HUDEP-2 (cell line): ENCODE data around the gene POU2F3.

ENCODE experiments used
- DNase-seq, 76 experiments: peaks; one replicate each; lab custom pipeline; 2025; ENCODE audit not compliant: unreplicated experiment in 76 of 76; lab: John Stamatoyannopoulos, UW

The POU2F3 gene

GRCh38 chr11:120335908-120336640, 96.1 kb downstream of the POU2F3 start, which contains the start of gene ARHGEF12:
Gene ARHGEF12, plus strand, starts transcription at chr11:120336413. Its CDS starts 831 bp downstream, at chr11:120337244.
- DNase-seq = peak in 75 of 76 experiments; percentile 41 to 92 (median 85)

- DNase-seq = peak in 32 of 76 experiments; percentile 5 to 64 (median 32)
These were observed 96.9 kb downstream of the POU2F3 start for GRCh38 chr11:120336641-120337354.

DNA sequence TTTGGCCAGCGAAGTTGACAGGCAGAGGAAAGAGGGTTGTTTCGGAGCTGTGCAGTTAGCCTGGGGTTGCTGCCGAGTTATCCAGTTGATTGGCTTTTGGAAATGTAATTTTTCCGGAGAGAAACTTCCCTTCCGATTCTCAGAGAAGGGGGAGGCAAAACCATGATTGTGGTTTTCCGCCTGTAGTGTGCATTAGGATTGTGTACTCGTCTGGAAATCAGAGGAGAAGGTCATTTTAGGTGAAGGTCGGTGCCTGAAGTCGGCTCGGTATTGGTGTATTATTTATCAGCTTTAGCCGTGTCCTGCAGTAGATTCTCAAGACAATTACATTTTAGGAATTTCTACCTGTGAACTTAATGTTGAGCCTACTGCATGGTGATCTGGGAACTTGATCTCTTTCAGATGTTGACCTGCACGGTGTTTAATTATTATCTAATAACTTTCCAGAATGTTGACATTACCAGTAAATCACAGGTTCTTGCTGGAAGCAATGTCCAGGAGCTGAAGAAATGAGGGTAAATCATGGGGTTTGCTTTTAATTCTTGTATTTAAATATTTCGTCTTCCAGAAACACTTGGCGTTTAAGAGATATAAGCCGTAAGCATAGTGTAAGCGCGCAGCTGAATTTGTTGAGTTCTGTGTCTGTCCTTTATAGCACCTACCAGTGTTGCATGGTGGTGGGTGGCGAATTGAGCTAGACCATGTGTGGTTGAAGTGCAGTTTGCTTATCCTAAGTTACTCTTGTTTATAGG, 97.6 kb downstream of the POU2F3 start:
- DNase-seq = peak in 8 of 76 experiments; percentile 7 to 32 (median 17)

DNA sequence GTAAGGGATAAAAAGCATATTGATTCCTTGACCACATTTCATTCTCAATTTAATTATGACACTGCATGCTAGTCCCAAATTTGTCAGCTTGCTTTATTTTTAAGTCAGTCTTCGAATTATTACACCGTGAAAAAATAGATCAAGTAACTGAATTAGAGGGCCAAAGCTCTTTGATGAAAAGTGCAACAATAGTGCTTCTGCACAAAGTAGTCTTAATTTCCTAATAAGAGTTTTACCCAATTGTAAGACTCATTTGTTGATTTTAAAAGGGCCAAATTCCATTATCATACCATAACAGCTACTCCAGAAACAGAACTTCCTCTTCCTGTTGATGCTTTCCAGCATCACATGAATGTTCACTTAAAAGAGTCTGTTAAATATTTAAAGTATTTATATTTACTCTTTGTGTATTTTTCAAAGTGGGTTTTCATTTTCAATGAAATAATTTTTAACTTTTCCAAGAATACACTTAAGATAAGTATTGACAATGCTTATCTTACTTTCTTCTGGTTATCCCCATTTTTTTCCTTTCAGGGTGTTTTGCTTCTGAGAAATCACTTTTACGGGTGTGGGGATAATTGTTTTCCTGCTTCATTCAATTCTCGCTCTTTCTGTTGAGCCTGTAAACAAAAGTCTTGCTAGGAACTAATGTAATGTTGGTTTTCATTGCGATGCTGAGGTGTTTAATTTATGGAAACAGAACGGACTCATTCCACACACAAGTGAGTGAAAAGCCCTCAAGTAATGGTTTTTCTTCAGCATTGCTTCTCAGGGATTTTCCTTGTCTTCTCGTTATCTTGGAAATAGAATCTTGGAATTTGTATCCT, 98.4 kb downstream of the POU2F3 start:
- DNase-seq = peak in 2 of 76 experiments; percentile 28 to 35

- peak in 73 of 76 experiments; percentile 35 to 96 (median 77) for DNase-seq
These were observed 99.5 kb downstream of the POU2F3 start for GRCh38 chr11:120339394-120339890.

- no peak for DNase-seq
These were observed 100.6 kb downstream of the POU2F3 start for GRCh38 chr11:120340529-120340928.

- DNase-seq = no peak
These were observed 102.3 kb downstream of the POU2F3 start for GRCh38 chr11:120342226-120342625.

GRCh38 chr11:120342678-120343077, 102.7 kb downstream of the POU2F3 start:
- no peak for DNase-seq

- no peak for DNase-seq
These were observed 103.5 kb downstream of the POU2F3 start for GRCh38 chr11:120343429-120343828.

GRCh38 chr11:120344302-120345004, 104.5 kb downstream of the POU2F3 start:
- DNase-seq = peak in 50 of 76 experiments; percentile 5 to 81 (median 54)

DNA sequence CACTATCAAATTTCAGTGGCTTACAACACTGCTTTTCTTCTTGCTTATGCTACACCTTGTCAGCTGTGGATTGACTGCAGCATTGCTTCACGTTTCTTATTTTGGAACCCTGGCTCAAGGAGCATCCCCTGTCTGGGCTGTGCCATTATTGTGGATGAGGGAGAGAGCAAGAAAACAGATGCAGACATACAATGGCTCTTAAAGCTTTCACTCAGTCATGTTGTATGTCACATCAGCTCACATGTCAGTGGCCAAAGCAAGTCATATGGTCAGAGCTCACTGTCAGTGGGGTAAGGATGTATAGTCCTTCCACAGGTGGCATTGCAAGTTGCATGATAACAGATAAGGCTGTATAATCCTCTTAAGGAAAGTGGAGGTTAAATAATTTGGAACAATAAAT, 106.3 kb downstream of the POU2F3 start:
- peak in 3 of 76 experiments; percentile 11 to 34 (median 13) for DNase-seq

GRCh38 chr11:120350637-120351036, 110.7 kb downstream of the POU2F3 start:
- DNase-seq = no peak

DNA sequence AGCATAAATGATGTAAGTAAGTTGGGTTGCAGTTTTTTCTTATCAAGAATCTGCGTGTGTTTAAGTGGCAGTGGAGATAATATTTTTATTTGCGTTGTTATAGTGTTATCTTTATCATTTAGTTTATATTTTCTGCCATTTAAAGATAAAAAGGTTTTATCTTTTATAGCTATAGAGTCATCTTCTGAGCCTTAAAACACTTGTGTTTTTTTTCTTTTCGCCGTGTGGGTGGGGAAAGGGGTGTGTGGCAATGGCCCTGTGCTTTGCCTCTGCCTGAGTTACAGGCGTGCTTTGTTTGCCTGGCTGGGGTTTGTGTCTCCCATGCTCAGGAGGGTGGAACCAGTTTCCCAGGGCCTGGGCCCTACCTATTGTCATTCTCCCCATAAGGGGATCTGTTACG, 112.5 kb downstream of the POU2F3 start:
- DNase-seq = peak in 12 of 76 experiments; percentile 1 to 23 (median 15)

GRCh38 chr11:120354068-120354467, 114.1 kb downstream of the POU2F3 start:
- no peak for DNase-seq

DNA sequence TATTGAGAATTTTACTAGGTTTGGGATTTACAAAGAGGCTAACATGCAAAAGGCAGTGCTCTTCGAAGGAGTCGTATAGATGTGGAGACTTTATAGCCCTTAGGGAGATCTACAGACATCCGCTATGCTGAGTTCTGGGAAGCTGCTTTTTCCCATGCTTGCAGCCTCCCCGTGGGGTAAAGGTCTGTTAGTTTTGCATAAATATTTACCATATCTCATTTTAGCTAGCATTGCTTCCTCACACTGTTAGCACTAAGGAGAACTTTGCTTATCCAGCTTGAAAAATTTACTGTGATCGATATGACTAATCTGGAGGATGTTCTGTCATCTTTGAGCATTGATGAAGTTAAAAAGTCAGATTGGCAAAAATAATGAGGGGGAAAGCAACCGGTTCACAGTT, 114.8 kb downstream of the POU2F3 start:
- no peak for DNase-seq

GRCh38 chr11:120357620-120358019, 117.7 kb downstream of the POU2F3 start:
- no peak for DNase-seq

GRCh38 chr11:120358729-120359128, 118.8 kb downstream of the POU2F3 start:
- no peak for DNase-seq

DNA sequence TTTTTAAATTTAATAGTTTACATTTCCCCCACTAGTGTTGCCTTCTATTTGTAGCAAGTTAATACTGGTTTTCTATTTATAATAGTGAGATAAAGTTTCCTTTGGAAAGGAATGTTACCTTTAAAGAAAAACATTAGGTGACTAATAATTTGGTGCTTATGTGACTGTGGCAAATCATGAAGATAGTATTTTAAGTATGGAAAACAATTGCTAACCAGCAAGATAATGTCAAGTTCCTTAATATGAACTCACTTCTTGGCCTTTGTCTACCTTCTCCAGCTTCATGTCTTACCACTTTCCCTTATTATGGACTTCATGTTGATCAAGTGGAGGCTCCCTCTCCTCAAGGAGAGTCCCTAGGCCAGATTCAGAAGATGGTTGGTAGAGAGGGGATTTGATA, 123.5 kb downstream of the POU2F3 start:
- no peak for DNase-seq

DNA sequence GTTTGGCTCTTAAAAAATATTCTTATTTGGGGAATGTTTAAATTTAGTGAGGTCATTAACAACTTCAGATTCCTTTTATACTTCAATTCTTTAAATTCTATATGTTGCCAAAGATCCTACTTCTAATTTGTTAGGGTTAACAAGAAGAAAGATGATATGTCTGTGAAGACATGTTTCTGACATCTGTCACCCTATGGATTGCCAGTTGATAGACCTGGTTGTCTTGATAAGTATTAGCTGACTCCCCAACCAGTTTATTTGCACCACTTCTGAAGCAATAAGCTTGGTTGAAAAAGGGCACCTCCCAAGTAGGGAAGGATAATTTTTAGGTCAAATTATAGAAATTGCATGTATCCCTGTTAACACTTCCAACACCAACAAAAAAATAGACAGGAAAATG, 125.6 kb downstream of the POU2F3 start:
- no peak for DNase-seq
